Sigmoid colon (tissue), 4 donors: Measurements from ENCODE around the gene ITGA1.

ENCODE experiments used
- CTCF ChIP-seq, 4 experiments: fragments of 450-650 bp in 3 of 4; fragments of 200-600 bp in 1 of 4; IDR thresholded peaks; one replicate each; pipeline ENCODE4 v1.5.1; 2016 to 2019; ENCODE audit warnings: antibody characterized with exemption in 4 of 4, mild to moderate bottlenecking in 3 of 4, moderate library complexity in 2 of 4
- POLR2A ChIP-seq, 2 donors: fragments of 450-650 bp; IDR thresholded peaks; one replicate each; pipeline ENCODE4 v1.6.1; 2016; ENCODE audit warnings: antibody characterized with exemption in 2 of 2, mild to moderate bottlenecking in 2 of 2, moderate library complexity in 2 of 2
- POLR2AphosphoS5 ChIP-seq, 4 donors: sonication (generic); formaldehyde crosslinking; IDR thresholded peaks; one replicate each; pipeline ENCODE4 v1.6.1; 2017; ENCODE audit warnings: antibody characterized with exemption in 4 of 4

GRCh38 chr5:52856564-52856963, 68.8 kb downstream of the ITGA1 start:
- no peak for TF ChIP-seq CTCF (IDR thresholded peaks at IDR 0.05)
- TF ChIP-seq POLR2AphosphoS5 (IDR thresholded peaks at IDR 0.05) = no peak
- no peak for TF ChIP-seq POLR2A (IDR thresholded peaks at IDR 0.05)
